Measurements from ENCODE around the gene NUP98.

NUP98 gene

GRCh38 chr11:3683039-3683438 is 114.3 kb downstream of the NUP98 start:
- POLR2A ChIA-PET (ENCODE audit: low non-redundant PET), result no interaction called here
- TF ChIP-seq, protein P1, sequence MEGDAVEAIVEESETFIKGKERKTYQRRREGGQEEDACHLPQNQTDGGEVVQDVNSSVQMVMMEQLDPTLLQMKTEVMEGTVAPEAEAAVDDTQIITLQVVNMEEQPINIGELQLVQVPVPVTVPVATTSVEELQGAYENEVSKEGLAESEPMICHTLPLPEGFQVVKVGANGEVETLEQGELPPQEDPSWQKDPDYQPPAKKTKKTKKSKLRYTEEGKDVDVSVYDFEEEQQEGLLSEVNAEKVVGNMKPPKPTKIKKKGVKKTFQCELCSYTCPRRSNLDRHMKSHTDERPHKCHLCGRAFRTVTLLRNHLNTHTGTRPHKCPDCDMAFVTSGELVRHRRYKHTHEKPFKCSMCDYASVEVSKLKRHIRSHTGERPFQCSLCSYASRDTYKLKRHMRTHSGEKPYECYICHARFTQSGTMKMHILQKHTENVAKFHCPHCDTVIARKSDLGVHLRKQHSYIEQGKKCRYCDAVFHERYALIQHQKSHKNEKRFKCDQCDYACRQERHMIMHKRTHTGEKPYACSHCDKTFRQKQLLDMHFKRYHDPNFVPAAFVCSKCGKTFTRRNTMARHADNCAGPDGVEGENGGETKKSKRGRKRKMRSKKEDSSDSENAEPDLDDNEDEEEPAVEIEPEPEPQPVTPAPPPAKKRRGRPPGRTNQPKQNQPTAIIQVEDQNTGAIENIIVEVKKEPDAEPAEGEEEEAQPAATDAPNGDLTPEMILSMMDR (conservative IDR thresholded peaks at IDR 0.05; ENCODE audit: low read depth), result no peak

DNA sequence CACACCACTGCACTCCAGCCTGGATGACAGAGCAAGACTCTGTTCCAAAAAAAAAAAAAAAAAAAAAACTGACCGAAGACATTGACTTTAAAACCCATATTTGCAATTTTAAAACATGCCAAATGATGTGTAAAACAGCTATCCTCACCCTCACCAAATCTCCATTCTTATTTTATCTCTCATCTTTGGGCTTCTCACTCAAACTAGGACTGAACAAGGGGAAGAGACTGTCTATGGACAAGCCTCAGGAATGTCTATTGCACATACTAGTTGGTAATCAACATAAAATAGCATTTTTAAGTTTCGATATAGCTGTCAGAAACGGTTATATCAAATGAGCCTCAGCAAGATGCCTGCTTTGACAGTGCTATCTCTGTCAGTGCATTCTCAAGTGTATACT is 118.3 kb downstream of the NUP98 start:
- no peak overlapping the region for H3K27ac ChIP-seq
- ChIA-PET CTCF (no interaction called here), POLR2A (ENCODE audit: low non-redundant PET) (interaction anchor here (0.6 kb wide), 1 partner anchor 14 kb away, joined by 3 read pairs; no protein-coding TSS in a partner anchor)
- DNase-seq (ENCODE audit: low spot score), result no peak
- TF ChIP-seq, protein P1 (conservative IDR thresholded peaks at IDR 0.05; ENCODE audit: low read depth), result no peak

More at GRCh38 chr11:3683039-3683438, 114.3 kb downstream of the NUP98 start:
- H3K27ac ChIP-seq, result no peak overlapping the region
- CTCF ChIA-PET, result no interaction called here
- DNase-seq (ENCODE audit: low spot score), result no peak

GRCh38 chr11:3675971-3676370 is 121.4 kb downstream of the NUP98 start:
- TF ChIP-seq, protein P1 (conservative IDR thresholded peaks at IDR 0.05; ENCODE audit: low read depth), result no peak
- CTCF ChIA-PET, result no interaction called here
- H3K27ac ChIP-seq, result no peak overlapping the region
- DNase-seq (ENCODE audit: low spot score), result no peak
- POLR2A ChIA-PET (ENCODE audit: low non-redundant PET), result no interaction called here

DNA sequence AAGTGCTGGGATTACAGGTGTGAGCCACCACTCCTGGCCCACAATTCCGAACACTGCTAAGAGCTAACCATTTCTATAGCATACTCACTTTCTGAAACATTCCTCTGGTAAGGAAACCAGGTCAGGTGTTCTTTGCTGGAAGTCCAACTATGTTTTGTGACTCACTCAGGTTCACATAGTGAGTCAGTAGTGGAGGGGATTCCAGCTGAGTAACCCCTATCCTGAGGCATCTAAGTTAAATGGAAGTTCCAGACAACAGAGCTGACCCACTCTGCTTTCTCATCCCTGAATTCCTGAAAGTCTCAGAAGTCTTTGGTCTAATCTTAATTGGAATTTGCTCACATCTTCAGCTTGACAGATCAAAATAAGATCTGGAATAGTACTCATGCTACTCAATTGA is 123.2 kb downstream of the NUP98 start:
- TF ChIP-seq, protein P1 (conservative IDR thresholded peaks at IDR 0.05; ENCODE audit: low read depth), result no peak
- H3K27ac ChIP-seq, result no peak overlapping the region
- ChIA-PET CTCF (interaction anchor here (0.5 to 1.0 kb wide), 2 partner anchors 18 to 50 kb away, joined by 3 to 4 read pairs; no protein-coding TSS in a partner anchor), POLR2A (ENCODE audit: low non-redundant PET) (no interaction called here)
- DNase-seq (ENCODE audit: low spot score), result peak; percentile 91

- ChIA-PET POLR2A (ENCODE audit: low non-redundant PET) (no interaction called here), CTCF (no interaction called here)
- TF ChIP-seq, protein P1 (conservative IDR thresholded peaks at IDR 0.05; ENCODE audit: low read depth), result no peak
- H3K27ac ChIP-seq, result no peak within 1 kb of the TSS
- DNase-seq (ENCODE audit: low spot score), result no peak
These were observed 125.8 kb downstream of the NUP98 start, which contains the start of gene CHRNA10 for GRCh38 chr11:3671334-3672254. Gene CHRNA10, minus strand, starts transcription at chr11:3671384. Its CDS starts 72 bp downstream, at chr11:3671312.

GRCh38 chr11:3669742-3670183 is 127.6 kb downstream of the NUP98 start:
- TF ChIP-seq, protein P1 (conservative IDR thresholded peaks at IDR 0.05; ENCODE audit: low read depth), result no peak
- ChIA-PET CTCF (no interaction called here), POLR2A (ENCODE audit: low non-redundant PET) (no interaction called here)
- peak overlapping the region; percentile 32; the same call in 1 of the 2 replicates for H3K27ac ChIP-seq
- DNase-seq (ENCODE audit: low spot score), result no peak
